ENCODE data around the gene LTV1. TPM values are rescaled to one million over a fixed set of nuclear protein-coding genes. Genes with fewer than 3 reads are reported as not detected.

The LTV1 gene
- total RNA-seq, 2 donors from 2014 or later, result 26.3 to 30.8 TPM

DNA sequence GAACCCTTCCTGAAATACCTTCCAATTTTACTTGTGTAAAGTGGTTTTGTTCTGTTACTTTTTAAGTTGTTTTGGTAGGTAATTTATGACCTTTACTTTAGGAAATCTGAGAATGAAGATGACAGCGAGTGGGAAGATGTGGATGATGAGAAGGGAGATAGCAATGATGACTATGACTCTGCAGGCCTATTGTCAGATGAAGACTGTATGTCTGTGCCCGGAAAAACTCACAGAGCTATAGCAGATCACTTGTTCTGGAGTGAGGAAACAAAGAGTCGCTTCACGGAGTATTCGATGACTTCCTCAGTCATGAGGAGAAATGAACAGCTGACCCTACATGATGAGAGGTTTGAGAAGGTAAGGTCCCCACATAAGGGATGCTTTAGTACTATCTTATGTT lies 14.5 kb downstream of the LTV1 start:
- Histone ChIP-seq H3K27ac (ENCODE audit: low read depth, low read length) (no peak overlapping the region), H3K9ac (ENCODE audit: extremely low read depth, low read length, poor library complexity, severe bottlenecking) (no peak overlapping the region), H3K9me3 (ENCODE audit: control insufficient read depth, low read length) (peaks cover 3% of the 10 kb centered on the region), H3K36me3 (ENCODE audit: control insufficient read depth, insufficient read depth, low read length) (peaks cover 86% of the 10 kb centered on the region), H3K4me1 (ENCODE audit: control insufficient read depth, insufficient read depth, low read length) (no peaks in the 10 kb centered on the region), H3K27me3 (ENCODE audit: control insufficient read depth, insufficient read depth, low read length, poor library complexity, severe bottlenecking) (no peaks in the 10 kb centered on the region), H3K4me3 (ENCODE audit: low read length) (no peak overlapping the region)
- WGBS, 2 experiments (ENCODE audit: insufficient coverage in 1 of 2, insufficient read length in 1 of 2), result 94 to 98% methylated on average over 5 of the region's 5 CpGs
- TF ChIP-seq, protein P1, sequence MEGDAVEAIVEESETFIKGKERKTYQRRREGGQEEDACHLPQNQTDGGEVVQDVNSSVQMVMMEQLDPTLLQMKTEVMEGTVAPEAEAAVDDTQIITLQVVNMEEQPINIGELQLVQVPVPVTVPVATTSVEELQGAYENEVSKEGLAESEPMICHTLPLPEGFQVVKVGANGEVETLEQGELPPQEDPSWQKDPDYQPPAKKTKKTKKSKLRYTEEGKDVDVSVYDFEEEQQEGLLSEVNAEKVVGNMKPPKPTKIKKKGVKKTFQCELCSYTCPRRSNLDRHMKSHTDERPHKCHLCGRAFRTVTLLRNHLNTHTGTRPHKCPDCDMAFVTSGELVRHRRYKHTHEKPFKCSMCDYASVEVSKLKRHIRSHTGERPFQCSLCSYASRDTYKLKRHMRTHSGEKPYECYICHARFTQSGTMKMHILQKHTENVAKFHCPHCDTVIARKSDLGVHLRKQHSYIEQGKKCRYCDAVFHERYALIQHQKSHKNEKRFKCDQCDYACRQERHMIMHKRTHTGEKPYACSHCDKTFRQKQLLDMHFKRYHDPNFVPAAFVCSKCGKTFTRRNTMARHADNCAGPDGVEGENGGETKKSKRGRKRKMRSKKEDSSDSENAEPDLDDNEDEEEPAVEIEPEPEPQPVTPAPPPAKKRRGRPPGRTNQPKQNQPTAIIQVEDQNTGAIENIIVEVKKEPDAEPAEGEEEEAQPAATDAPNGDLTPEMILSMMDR (conservative IDR thresholded peaks at IDR 0.05), result no peak
- H3K36me3 Mint-ChIP-seq (ENCODE audit: low read depth), result peaks cover 84% of the 10 kb centered on the region
- peaks cover 4% of the 10 kb centered on the region for H3K9me3 Mint-ChIP-seq
- no peak for DNase-seq
- no peaks in the 10 kb centered on the region for H3K4me1 Mint-ChIP-seq
- H3K4me3 Mint-ChIP-seq, result no peak overlapping the region
- H3K27me3 Mint-ChIP-seq (ENCODE audit: insufficient read depth), result no peaks in the 10 kb centered on the region
- no peak overlapping the region for H3K27ac Mint-ChIP-seq

GRCh38 chr6:143859891-143860660 lies 16.9 kb downstream of the LTV1 start:
- Mint-ChIP-seq H3K4me3 (no peak overlapping the region), H3K4me1 (no peaks in the 10 kb centered on the region), H3K36me3 (ENCODE audit: low read depth) (peaks cover 73% of the 10 kb centered on the region), H3K27me3 (ENCODE audit: insufficient read depth) (no peaks in the 10 kb centered on the region), H3K27ac (no peak overlapping the region), H3K9me3 (no peaks in the 10 kb centered on the region)
- Histone ChIP-seq H3K4me3 (ENCODE audit: low read length) (no peak overlapping the region), H3K9me3 (ENCODE audit: control insufficient read depth, low read length) (no peaks in the 10 kb centered on the region), H3K9ac (ENCODE audit: extremely low read depth, low read length, poor library complexity, severe bottlenecking) (no peak overlapping the region), H3K27me3 (ENCODE audit: control insufficient read depth, insufficient read depth, low read length, poor library complexity, severe bottlenecking) (no peaks in the 10 kb centered on the region), H3K4me1 (ENCODE audit: control insufficient read depth, insufficient read depth, low read length) (no peaks in the 10 kb centered on the region), H3K27ac (ENCODE audit: low read depth, low read length) (no peak overlapping the region), H3K36me3 (ENCODE audit: control insufficient read depth, insufficient read depth, low read length) (peaks cover 97% of the 10 kb centered on the region)
- TF ChIP-seq, protein P1 (conservative IDR thresholded peaks at IDR 0.05), result no peak
- DNase-seq, result no peak
- 92 to 93% methylated on average over 3 of the region's 3 CpGs for WGBS, 2 experiments (ENCODE audit: insufficient coverage in 1 of 2, insufficient read length in 1 of 2)

DNA sequence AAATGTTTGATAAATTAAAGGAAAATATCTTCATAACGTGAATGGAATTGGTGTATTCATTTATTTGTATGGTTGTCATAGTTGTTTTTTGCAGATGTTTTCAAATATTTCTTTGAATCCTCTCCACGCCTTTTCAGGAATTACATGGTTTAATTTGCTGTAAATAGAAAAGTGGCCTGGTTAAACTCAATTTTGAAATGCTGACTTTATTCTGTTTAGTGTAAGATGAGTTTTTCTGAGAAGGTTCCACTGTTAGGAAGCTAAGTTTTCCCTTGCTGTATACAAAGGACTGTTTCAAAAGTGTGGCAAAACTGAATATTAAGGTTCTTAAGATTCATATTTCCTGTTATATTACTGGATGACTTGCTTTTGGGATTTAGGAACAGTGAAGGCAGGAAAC lies 20.6 kb downstream of the LTV1 start:
- H3K27me3 Mint-ChIP-seq (ENCODE audit: insufficient read depth), result no peaks in the 10 kb centered on the region
- Histone ChIP-seq H3K4me1 (ENCODE audit: control insufficient read depth, insufficient read depth, low read length) (no peaks in the 10 kb centered on the region), H3K9ac (ENCODE audit: extremely low read depth, low read length, poor library complexity, severe bottlenecking) (no peak overlapping the region), H3K36me3 (ENCODE audit: control insufficient read depth, insufficient read depth, low read length) (peaks cover 66% of the 10 kb centered on the region), H3K27me3 (ENCODE audit: control insufficient read depth, insufficient read depth, low read length, poor library complexity, severe bottlenecking) (no peaks in the 10 kb centered on the region), H3K9me3 (ENCODE audit: control insufficient read depth, low read length) (peaks cover 13% of the 10 kb centered on the region), H3K4me3 (ENCODE audit: low read length) (no peak overlapping the region), H3K27ac (ENCODE audit: low read depth, low read length) (no peak overlapping the region)
- WGBS, 2 experiments (ENCODE audit: insufficient coverage in 1 of 2, insufficient read length in 1 of 2), result 92 to 98% methylated on average over 2 of the region's 2 CpGs
- H3K27ac Mint-ChIP-seq, result no peak overlapping the region
- H3K4me1 Mint-ChIP-seq, result no peaks in the 10 kb centered on the region
- no peak overlapping the region for H3K4me3 Mint-ChIP-seq
- no peaks in the 10 kb centered on the region for H3K9me3 Mint-ChIP-seq
- DNase-seq, result no peak
- H3K36me3 Mint-ChIP-seq (ENCODE audit: low read depth), result peaks cover 46% of the 10 kb centered on the region
- TF ChIP-seq, protein P1 (conservative IDR thresholded peaks at IDR 0.05), result no peak
